Measurements from ENCODE around the gene TVP23C.

The TVP23C gene

DNA sequence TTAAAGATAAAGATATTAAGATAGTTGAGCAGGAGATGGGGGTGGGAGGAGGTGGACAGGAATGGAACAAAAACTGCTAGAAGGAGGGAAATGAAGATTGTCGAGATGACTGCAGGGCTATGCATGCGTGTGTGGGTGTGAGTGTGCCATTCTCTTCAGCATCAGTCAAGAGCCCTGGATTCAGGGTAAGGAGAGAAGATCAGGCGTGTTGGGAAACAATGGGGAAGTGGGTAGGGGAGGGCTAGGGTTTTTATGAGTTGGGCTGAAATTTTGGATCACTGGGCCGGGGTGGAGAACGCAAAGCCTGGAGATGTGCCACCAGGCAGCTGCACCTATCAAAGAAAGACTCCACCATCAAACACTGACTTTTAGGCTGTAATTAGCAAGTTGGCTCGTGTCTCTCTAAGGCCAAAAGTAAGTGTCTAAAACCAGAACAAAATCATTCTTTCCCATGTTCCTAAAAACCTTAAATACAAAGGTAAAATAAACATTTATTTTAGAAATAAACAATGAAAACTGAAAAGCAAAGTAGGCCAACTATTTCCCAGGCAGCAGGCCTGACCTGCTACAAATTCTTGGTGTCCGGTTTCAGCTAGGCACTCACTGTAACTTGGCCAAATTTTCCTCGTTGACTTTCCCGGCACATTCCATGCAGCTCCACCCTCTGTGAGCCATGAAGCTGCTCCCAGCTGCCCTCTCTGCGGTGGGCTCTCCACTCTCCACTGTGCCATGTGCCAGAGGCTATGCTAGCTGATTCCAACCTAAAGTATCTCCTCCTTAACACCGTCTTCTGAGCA, 100.1 kb downstream of the TVP23C start:
- DNase-seq: no peak

DNA sequence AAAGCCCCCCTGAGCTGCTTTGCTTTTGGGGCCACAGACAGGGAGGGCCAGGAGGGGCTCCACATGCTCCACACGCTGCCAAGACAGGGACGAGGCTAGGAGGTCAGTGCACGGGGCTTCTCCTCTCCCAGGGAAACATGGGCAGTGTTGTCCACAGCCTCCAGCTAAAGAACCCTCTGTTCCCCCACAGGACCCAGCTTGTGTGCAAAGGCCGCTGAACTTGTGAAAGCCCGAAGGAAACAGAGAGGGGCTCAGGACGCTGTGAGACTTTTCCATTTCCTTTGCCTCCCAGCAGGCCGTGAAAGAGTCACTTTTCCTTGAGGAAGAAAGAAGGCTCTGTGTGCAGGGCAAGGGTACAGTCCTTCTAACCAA, 105.6 kb downstream of the TVP23C start:
- DNase-seq: no peak

GRCh38 chr17:15456972-15457722, 106.1 kb downstream of the TVP23C start:
- peak; percentile 23 for DNase-seq

- no peak for DNase-seq
Measured at GRCh38 chr17:15456496-15456895, 106.8 kb downstream of the TVP23C start.

DNA sequence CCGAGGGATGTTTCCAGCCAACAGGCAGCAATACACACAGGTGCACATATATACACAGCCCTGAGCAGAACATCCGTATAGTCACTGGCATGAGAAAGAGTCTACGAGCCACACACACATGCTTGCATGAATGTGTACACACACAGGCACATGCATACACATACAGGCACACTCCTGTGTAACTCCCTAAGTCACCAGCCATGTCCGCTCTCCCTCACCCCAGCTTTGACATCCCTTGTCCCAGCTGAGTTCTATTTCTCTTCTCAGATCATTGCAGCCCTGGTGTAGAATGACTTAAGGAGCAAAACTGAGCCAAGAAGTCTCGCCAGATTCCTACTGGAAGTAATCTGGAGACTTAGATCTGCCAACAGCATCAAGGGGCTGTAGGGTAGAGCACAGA, 108.9 kb downstream of the TVP23C start:
- DNase-seq: no peak

DNA sequence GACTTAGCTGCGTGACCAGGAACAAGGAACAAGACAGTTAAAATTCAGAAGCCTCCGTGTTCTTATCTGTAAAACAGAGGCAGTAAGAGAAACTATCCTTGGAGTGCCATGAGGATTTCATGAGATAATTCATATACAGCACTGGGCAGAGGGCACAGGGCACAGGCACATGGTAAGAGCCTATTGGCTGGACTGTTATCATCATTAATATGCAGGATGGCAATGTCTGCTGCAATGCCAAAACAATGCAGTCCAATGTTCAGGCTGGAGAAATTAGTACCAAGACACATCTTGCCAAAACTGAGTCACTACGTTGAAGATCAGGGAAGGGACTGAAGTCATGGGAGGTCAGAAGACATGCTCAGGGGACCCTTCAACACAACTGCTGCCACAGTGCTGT, 109.5 kb downstream of the TVP23C start:
- no peak for DNase-seq

DNA sequence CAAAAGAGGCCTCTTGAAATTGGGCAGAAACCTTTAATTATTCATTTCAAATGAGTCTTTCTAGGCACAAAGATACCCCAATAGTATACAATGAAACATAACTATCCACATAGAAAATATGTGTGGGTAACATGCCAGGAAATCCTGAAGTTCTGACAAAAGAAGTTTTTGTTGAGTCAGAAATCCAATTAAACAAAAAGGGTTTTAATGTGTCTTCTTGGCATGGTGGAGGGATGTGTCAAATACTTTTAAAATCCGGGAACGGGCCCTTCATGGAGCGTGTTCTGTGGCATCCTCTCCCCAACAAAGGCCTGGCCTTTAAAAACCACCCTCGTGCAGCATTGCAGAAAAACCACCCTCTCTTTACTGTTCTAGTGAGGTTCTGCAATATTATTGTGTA, 110.0 kb downstream of the TVP23C start:
- DNase-seq: no peak

- no peak for DNase-seq
Measured at GRCh38 chr17:15452746-15453145, 110.5 kb downstream of the TVP23C start.

Measured in hematopoietic multipotent progenitor cell treated with erythropoietin and hydrocortisone succinate and interleukin-3 and kit ligand, for 4 days (in vitro differentiated cells).